Loucy (cell line): ENCODE measurements around the gene IL17C.

Experiments
- H2AFZ ChIP-seq: fragments of 200-600 bp; sonication (generic); 2 replicates; pipeline ENCODE4 v1.6.0; 2016; ENCODE audit warnings: antibody characterized with exemption, mild to moderate bottlenecking, low read length, moderate library complexity
- H3F3A ChIP-seq: fragments of 200-600 bp; 2 replicates; pipeline ENCODE4 v1.6.0; 2016; ENCODE audit warnings: antibody characterized with exemption, low read depth, mild to moderate bottlenecking
- H3K27me3 ChIP-seq: fragments of 200-600 bp; sonication (generic); 2 replicates; pipeline ENCODE4 v1.6.1; 2014; ENCODE audit warnings: low read length, mild to moderate bottlenecking; ENCODE audit not compliant: insufficient read depth, poor library complexity, severe bottlenecking
- H3K36me3 ChIP-seq: fragments of 200-600 bp; sonication (generic); 2 replicates; pipeline ENCODE4 v1.6.1; 2016; ENCODE audit warnings: low read length; ENCODE audit not compliant: insufficient read depth
- H3K4me1 ChIP-seq: fragments of 200-600 bp; sonication (generic); 2 replicates; pipeline ENCODE4 v1.5.1; 2014; ENCODE audit warnings: low read length, mild to moderate bottlenecking; ENCODE audit not compliant: insufficient read depth, poor library complexity, severe bottlenecking
- H3K4me2 ChIP-seq: fragments of 200-600 bp; sonication (generic); 2 replicates; pipeline ENCODE4 v1.6.0; 2014; ENCODE audit warnings: antibody characterized with exemption, low read length, low read depth, mild to moderate bottlenecking; ENCODE audit not compliant: poor library complexity, severe bottlenecking
- H3K4me3 ChIP-seq: fragments of 200-600 bp; sonication (generic); 2 replicates; pipeline ENCODE4 v1.5.1; 2014; ENCODE audit warnings: low read length, mild to moderate bottlenecking, mixed read lengths; ENCODE audit not compliant: poor library complexity, severe bottlenecking
- H3K79me2 ChIP-seq: fragments of 200-600 bp; sonication (generic); 2 replicates; pipeline ENCODE4 v1.6.1; 2014; ENCODE audit warnings: low read length; ENCODE audit not compliant: insufficient read depth
- H3K9ac ChIP-seq: fragments of 200-600 bp; sonication (generic); 2 replicates; pipeline ENCODE4 v1.6.0; 2014; ENCODE audit warnings: mild to moderate bottlenecking, low read depth, low read length, moderate library complexity; ENCODE audit not compliant: poor library complexity, severe bottlenecking
- H3K9me2 ChIP-seq: fragments of 200-600 bp; sonication (generic); replicated peaks from 2 replicates; pipeline ENCODE4 v1.6.1; 2016; ENCODE audit warnings: low read depth, low read length, mixed read lengths
- H3K9me3 ChIP-seq: fragments of 200-600 bp; sonication (generic); 2 replicates; pipeline ENCODE4 v1.6.1; 2014; ENCODE audit warnings: mild to moderate bottlenecking, antibody characterized with exemption, low read length, low read depth; ENCODE audit not compliant: insufficient read depth
- H4K20me1 ChIP-seq: fragments of 200-600 bp; sonication (generic); 2 replicates; pipeline ENCODE4 v1.6.0; 2014; ENCODE audit warnings: antibody characterized with exemption, low read length, mild to moderate bottlenecking; ENCODE audit not compliant: insufficient read depth, poor library complexity, severe bottlenecking
- CTCF ChIP-seq: fragments of 200-600 bp; sonication (generic); conservative IDR thresholded peaks from 2 replicates; pipeline ENCODE4 v1.5.1; 2014; ENCODE audit warnings: mild to moderate bottlenecking, antibody characterized with exemption, low read length
- EZH2phosphoT487 ChIP-seq: fragments of 200-600 bp; IDR thresholded peaks from 2 replicates; pipeline ENCODE4 v1.6.1; 2018; ENCODE audit warnings: antibody characterized with exemption, mild to moderate bottlenecking, moderate library complexity, borderline replicate concordance

Gene IL17C

GRCh38 chr16:88634141-88634993, 4.0 kb upstream of the IL17C start:
- no peak overlapping the region for H3K4me2 ChIP-seq
- H4K20me1 ChIP-seq, result no peaks in the 10 kb centered on the region
- no peak for TF ChIP-seq CTCF
- no peak for TF ChIP-seq EZH2phosphoT487

DNA sequence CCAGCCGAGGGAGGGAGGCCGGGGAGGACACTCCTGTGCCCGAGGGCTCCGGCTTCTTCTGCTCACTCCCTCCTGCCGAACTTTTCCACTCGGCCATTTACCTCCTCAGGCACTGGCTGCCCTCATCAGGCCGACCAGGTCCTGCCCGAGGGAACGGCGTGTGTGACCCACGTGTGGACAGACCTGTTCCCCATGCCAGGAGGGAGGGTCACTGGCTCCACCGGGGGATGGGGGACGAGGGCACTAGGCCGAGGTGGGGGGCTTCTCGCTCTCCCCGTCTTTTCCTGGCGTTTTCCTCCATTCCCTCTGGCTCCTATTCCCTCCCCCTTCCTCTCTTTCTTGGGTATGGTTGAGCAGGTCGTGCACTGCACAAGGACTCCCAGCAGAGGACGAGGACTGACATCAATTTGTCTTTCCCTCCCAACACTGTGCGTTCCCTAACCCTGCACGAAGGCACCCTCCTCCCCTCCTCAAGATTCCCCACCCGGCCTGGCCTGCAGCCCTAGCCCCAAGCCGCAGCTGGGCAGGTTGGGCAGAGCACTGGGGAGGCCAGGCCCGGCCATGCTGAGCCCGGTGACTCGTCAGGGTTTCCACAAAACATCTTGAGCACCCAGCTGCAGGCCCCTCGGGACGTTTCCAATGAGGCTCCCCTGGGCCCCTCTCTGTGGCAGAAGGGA, 3.2 kb upstream of the IL17C start:
- no peak for TF ChIP-seq EZH2phosphoT487
- Histone ChIP-seq H3K4me2 (no peak overlapping the region), H3K9me3 (no peaks in the 10 kb centered on the region), H2AFZ (no peak overlapping the region), H3K9me2 (no peaks in the 10 kb centered on the region), H3K27me3 (no peaks in the 10 kb centered on the region), H3K9ac (no peak overlapping the region), H3K4me1 (no peaks in the 10 kb centered on the region), H3K79me2 (no peaks in the 10 kb centered on the region), H4K20me1 (no peaks in the 10 kb centered on the region), H3K4me3 (no peak overlapping the region), H3F3A (no peaks in the 10 kb centered on the region), H3K36me3 (peaks cover 4% of the 10 kb centered on the region; the same call in 1 of the 2 replicates)

More at GRCh38 chr16:88634141-88634993, 4.0 kb upstream of the IL17C start:
- Histone ChIP-seq H3K4me3 (no peak overlapping the region), H3K4me1 (no peaks in the 10 kb centered on the region), H3F3A (no peaks in the 10 kb centered on the region), H3K36me3 (peaks cover 9% of the 10 kb centered on the region; the same call in 1 of the 2 replicates), H3K9me2 (no peaks in the 10 kb centered on the region), H3K9me3 (no peaks in the 10 kb centered on the region), H3K27me3 (no peaks in the 10 kb centered on the region), H3K79me2 (no peaks in the 10 kb centered on the region), H3K9ac (no peak overlapping the region), H2AFZ (no peak overlapping the region)

GRCh38 chr16:88635671-88636319, 2.6 kb upstream of the IL17C start:
- Histone ChIP-seq H3K9me2 (no peaks in the 10 kb centered on the region), H3K9ac (no peak overlapping the region), H3K36me3 (no peaks in the 10 kb centered on the region), H3K9me3 (no peaks in the 10 kb centered on the region), H2AFZ (no peak overlapping the region), H3K4me1 (no peaks in the 10 kb centered on the region), H4K20me1 (no peaks in the 10 kb centered on the region), H3K4me3 (no peak overlapping the region), H3K4me2 (no peak overlapping the region), H3F3A (no peaks in the 10 kb centered on the region), H3K27me3 (no peaks in the 10 kb centered on the region), H3K79me2 (no peaks in the 10 kb centered on the region)
- TF ChIP-seq EZH2phosphoT487, result no peak
